B cell (primary cell): Measurements from ENCODE around the gene BHLHA15. TPM values are rescaled to one million over a fixed set of nuclear protein-coding genes. Genes with fewer than 3 reads are reported as not detected.

Source experiments
- ATAC-seq: fragments of 200-7000 bp; cut with Tn5 transposase; one replicate; pipeline ENCODE4 v1.10.0; 2021; ENCODE audit warnings: low read depth, mild to moderate bottlenecking, moderate number of reproducible peaks, moderate library complexity
- CTCF ChIA-PET: fragments of 350-600 bp; sonication (Branson Sonifier 250); formaldehyde crosslinking; loops from one replicate; lab custom pipeline; 2021; ENCODE audit warnings: antibody characterized with exemption, inconsistent platforms; lab: Charles Lee
- POLR2A ChIA-PET: fragments of 350-600 bp; sonication (Branson Sonifier 250); formaldehyde crosslinking; loops from one replicate; lab custom pipeline; 2021; ENCODE audit warnings: antibody characterized with exemption; lab: Charles Lee
- DNase-seq: peaks from one replicate; pipeline ENCODE4 v3.0.0; 2013
- H2AFZ ChIP-seq: 2 replicates; pipeline ENCODE4 v1.6.1; 2012; ENCODE audit warnings: mild to moderate bottlenecking, low read depth, low read length; ENCODE audit not compliant: insufficient read depth, poor library complexity, severe bottlenecking
- H3K27ac ChIP-seq, 2 donors: 1 replicate in 1 of 2; 2 replicates in 1 of 2; pipeline ENCODE4 v1.5.1; 2012 to 2013; ENCODE audit warnings: low read length in 2 of 2, mild to moderate bottlenecking in 2 of 2, moderate library complexity in 1 of 2
- H3K27me3 ChIP-seq, 4 experiments: fragments of 200-600 bp in 1 of 4; sonication (generic) in 1 of 4; replicated peaks in 1 of 4; 1 replicate in 2 of 4; 2 replicates in 2 of 4; pipeline versions ENCODE4 v1.6.1 to v1.7.0; 2013 to 2016; ENCODE audit warnings: low read length in 3 of 4, mild to moderate bottlenecking in 2 of 4, mixed read lengths in 1 of 4, moderate library complexity in 1 of 4; ENCODE audit not compliant: insufficient read depth in 4 of 4, control insufficient read depth in 3 of 4; ENCODE audit errors: control extremely low read depth in 1 of 4
- H3K36me3 ChIP-seq, 2 experiments: replicated peaks in 1 of 2; 1 replicate in 1 of 2; 2 replicates in 1 of 2; pipeline versions ENCODE4 v1.6.1 to v1.7.1; 2013; ENCODE audit warnings: low read length in 1 of 2; ENCODE audit not compliant: insufficient read depth in 2 of 2, control insufficient read depth in 1 of 2; ENCODE audit errors: control extremely low read depth in 1 of 2, extremely low read depth in 1 of 2
- H3K4me1 ChIP-seq, 2 donors: fragments of 200-600 bp in 1 of 2; sonication (generic) in 1 of 2; 1 replicate in 1 of 2; 2 replicates in 1 of 2; pipeline versions ENCODE4 v1.5.1 to v1.6.1; 2013 to 2017; ENCODE audit warnings: low read length in 2 of 2; ENCODE audit not compliant: control insufficient read depth in 2 of 2, insufficient read depth in 2 of 2
- H3K4me2 ChIP-seq: replicated peaks from 2 replicates; pipeline ENCODE3; 2012; ENCODE audit warnings: mild to moderate bottlenecking, low read depth, low read length; ENCODE audit not compliant: poor library complexity, severe bottlenecking
- H3K4me3 ChIP-seq, 5 experiments: fragments of 200-600 bp in 1 of 5; sonication (generic) in 1 of 5; 1 replicate in 3 of 5; 2 replicates in 2 of 5; pipeline versions ENCODE4 v1.5.1 to v1.7.0; 2011 to 2016; ENCODE audit warnings: low read length in 4 of 5, mild to moderate bottlenecking in 4 of 5, low read depth in 2 of 5, control low read depth in 1 of 5, moderate library complexity in 1 of 5; ENCODE audit not compliant: insufficient read depth in 1 of 5; ENCODE audit errors: control extremely low read depth in 1 of 5, extremely low read depth in 1 of 5
- H3K79me2 ChIP-seq: fragments of 200-600 bp; sonication (generic); one replicate; pipeline ENCODE4 v1.6.0; 2016; ENCODE audit warnings: low read length; ENCODE audit not compliant: control insufficient read depth, insufficient read depth
- H3K9ac ChIP-seq: fragments of 200-600 bp; sonication (generic); 2 replicates; pipeline ENCODE4 v1.6.1; 2017; ENCODE audit warnings: mild to moderate bottlenecking, low read length, moderate library complexity
- H3K9me3 ChIP-seq, 3 donors: one replicate each; pipeline versions ENCODE4 v1.6.1 to v1.7.1; 2013; ENCODE audit warnings: low read length in 2 of 3; ENCODE audit not compliant: control insufficient read depth in 2 of 3, insufficient read depth in 1 of 3; ENCODE audit errors: control extremely low read depth in 1 of 3
- H4K20me1 ChIP-seq: 2 replicates; pipeline ENCODE4 v1.6.0; 2012; ENCODE audit warnings: mild to moderate bottlenecking, low read length; ENCODE audit not compliant: insufficient read depth, control insufficient read depth, poor library complexity, severe bottlenecking
- H3K27ac Mint-ChIP-seq: one replicate; pipeline ENCODE4 v1.8.0; 2021; ENCODE audit warnings: mixed read lengths
- H3K27me3 Mint-ChIP-seq: one replicate; pipeline ENCODE4 v1.8.0; 2021; ENCODE audit warnings: mixed read lengths
- H3K4me1 Mint-ChIP-seq: one replicate; pipeline ENCODE4 v1.8.0; 2021; ENCODE audit warnings: mixed read lengths
- H3K4me3 Mint-ChIP-seq: one replicate; pipeline ENCODE4 v1.8.0; 2021; ENCODE audit warnings: mixed read lengths
- H3K9me3 Mint-ChIP-seq: one replicate; pipeline ENCODE4 v1.8.0; 2022; ENCODE audit warnings: mixed read lengths; ENCODE audit not compliant: insufficient read depth
- EZH2 ChIP-seq: IDR thresholded peaks from 2 replicates; pipeline ENCODE4 v1.6.1; 2012; ENCODE audit warnings: borderline replicate concordance, low read depth, mild to moderate bottlenecking, moderate library complexity, low read length; ENCODE audit not compliant: insufficient read depth, poor library complexity, severe bottlenecking
- WGBS: methylation state at CpG from one replicate; pipeline ENCODE4 v1.1.5; 2013; ENCODE audit warnings: missing lambda C conversion rate; ENCODE audit not compliant: insufficient coverage; 5-methylcytosine and 5-hydroxymethylcytosine counted together
- intact Hi-C: fragments of 100-400 bp; cut with micrococcal nuclease; formaldehyde crosslinking; loops from one replicate; pipeline ENCODE4 v1.10.0; 2022
- polyA plus RNA-seq: library from polyadenylated mRNA; depleted of rRNA; stranded (reverse); fragments of >200 nt; gene quantifications from 2 replicates; pipeline ENCODE4 v1.2.3, GENCODE V29; 2012
- total RNA-seq, 2 donors: library from RNA; stranded (reverse); fragments of 120-200 nt in 1 of 2; gene quantifications; 1 replicate in 1 of 2; 2 replicates in 1 of 2; pipeline versions ENCODE4 v1.2.3 to v1.2.4, GENCODE V29; 2013 to 2022
- TF ChIP-seq, protein P1 (sequence below): fragments of 200-600 bp; IDR thresholded peaks from one replicate; pipeline ENCODE4 v1.8.0; 2022; ENCODE audit warnings: antibody characterized with exemption, mild to moderate bottlenecking

Gene BHLHA15
- total and polyA plus RNA-seq, 2 donors (not counting 1 experiment from before 2014, with no cell fraction given), result 0.74 to 2.2 TPM

DNA sequence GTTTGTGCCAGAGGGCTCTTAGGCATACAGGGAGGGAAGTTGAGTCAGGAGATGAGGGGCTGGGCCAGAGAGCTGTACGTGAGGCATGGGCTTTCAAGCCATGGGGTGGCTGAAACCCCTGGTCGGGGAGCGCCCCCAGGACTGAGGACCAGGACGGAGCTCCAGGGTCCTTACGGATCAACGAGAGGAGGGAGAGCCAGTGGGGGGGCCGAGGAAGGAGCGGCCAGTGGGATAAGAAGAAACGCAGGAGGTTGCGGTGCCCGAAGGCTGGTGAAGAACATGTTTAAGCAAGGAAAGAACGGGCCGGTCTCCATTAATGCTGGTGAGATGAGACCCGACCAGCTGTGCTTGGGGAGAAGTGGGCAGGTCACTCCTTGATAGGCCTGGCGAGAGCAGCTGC, 43.6 kb upstream of the BHLHA15 start:
- no peak overlapping the region for H3K4me3 ChIP-seq
- intact Hi-C loops, result loop anchor here (1.0 to 10.0 kb wide), 8 partner anchors 29 to 1063 kb away; partner anchors contain the start of gene LMTK2
- no peak overlapping the region for H2AFZ ChIP-seq
- ChIA-PET CTCF (interaction anchor here (0.7 to 11.3 kb wide), 20 partner anchors 11 to 1063 kb away, joined by 3 to 383 read pairs (median 8); partner anchors contain the start of genes BAIAP2L1 and LMTK2), POLR2A (no interaction called here)
- no peaks in the 10 kb centered on the region for H3K36me3 ChIP-seq
- no peak for ATAC-seq
- Mint-ChIP-seq H3K27me3 (peaks cover 4% of the 10 kb centered on the region), H3K27ac (no peak overlapping the region), H3K9me3 (no peaks in the 10 kb centered on the region), H3K4me1 (peaks cover 21% of the 10 kb centered on the region), H3K4me3 (no peak overlapping the region)
- no peak overlapping the region for H3K4me2 ChIP-seq
- H4K20me1 ChIP-seq, result peaks cover 48% of the 10 kb centered on the region
- TF ChIP-seq, protein P1, sequence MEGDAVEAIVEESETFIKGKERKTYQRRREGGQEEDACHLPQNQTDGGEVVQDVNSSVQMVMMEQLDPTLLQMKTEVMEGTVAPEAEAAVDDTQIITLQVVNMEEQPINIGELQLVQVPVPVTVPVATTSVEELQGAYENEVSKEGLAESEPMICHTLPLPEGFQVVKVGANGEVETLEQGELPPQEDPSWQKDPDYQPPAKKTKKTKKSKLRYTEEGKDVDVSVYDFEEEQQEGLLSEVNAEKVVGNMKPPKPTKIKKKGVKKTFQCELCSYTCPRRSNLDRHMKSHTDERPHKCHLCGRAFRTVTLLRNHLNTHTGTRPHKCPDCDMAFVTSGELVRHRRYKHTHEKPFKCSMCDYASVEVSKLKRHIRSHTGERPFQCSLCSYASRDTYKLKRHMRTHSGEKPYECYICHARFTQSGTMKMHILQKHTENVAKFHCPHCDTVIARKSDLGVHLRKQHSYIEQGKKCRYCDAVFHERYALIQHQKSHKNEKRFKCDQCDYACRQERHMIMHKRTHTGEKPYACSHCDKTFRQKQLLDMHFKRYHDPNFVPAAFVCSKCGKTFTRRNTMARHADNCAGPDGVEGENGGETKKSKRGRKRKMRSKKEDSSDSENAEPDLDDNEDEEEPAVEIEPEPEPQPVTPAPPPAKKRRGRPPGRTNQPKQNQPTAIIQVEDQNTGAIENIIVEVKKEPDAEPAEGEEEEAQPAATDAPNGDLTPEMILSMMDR, result no peak
- no peak for TF ChIP-seq EZH2
- peaks cover 4% of the 10 kb centered on the region for H3K79me2 ChIP-seq
- H3K4me1 ChIP-seq, result peaks cover 1 to 11% of the 10 kb centered on the region in 2 donors
- H3K27me3 ChIP-seq, result peaks cover 0 to 4% (median 0%) of the 10 kb centered on the region in 4 experiments
- 97% methylated on average over 15 of the region's 15 CpGs for WGBS
- H3K9me3 ChIP-seq, result no peaks in the 10 kb centered on the region
- no peak overlapping the region for H3K9ac ChIP-seq
- DNase-seq, result no peak
- no peak overlapping the region for H3K27ac ChIP-seq

DNA sequence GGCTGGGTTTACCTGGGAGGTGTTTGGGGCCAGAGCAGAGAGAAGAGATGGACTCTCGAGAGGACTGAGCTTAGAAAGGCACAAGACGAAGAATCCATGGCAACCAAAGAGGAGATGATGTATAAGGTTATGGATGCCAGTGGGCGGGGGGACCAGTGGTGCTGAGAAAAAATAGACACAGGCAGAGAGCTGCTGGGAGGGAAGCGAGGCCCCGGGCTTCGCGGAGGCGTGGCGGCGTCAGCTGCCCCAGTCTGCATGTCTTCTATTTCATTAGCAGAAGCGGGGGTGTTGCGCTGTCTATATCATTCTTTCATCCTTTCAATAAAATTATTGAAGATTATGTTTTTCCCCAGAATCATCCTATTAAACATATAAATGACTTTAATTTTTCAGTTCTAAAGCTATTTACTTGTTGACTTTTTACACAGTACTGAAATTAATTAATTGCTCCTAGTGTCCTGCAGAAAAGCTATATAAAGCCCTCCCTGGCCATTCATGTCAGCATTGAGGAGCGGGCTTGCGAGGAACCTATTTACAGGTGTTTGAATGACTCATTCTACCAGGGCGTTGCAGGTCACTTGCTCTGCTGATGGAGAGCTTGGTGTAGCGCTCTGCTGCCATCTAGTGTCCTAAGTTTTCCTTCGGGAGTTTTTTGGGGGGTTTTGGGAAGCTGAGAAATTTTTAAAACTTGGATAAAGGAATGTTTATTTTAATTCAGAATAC, 42.9 kb upstream of the BHLHA15 start:
- Histone ChIP-seq H3K9me3 (no peaks in the 10 kb centered on the region), H3K4me2 (no peak overlapping the region), H3K4me3 (no peak overlapping the region), H3K4me1 (peaks cover 0 to 6% of the 10 kb centered on the region in 2 donors), H3K9ac (no peak overlapping the region), H3K27me3 (peaks cover 0 to 4% (median 0%) of the 10 kb centered on the region in 4 experiments), H2AFZ (no peak overlapping the region), H3K36me3 (no peaks in the 10 kb centered on the region), H4K20me1 (peaks cover 45% of the 10 kb centered on the region), H3K27ac (no peak overlapping the region), H3K79me2 (peaks cover 4% of the 10 kb centered on the region)
- Mint-ChIP-seq H3K27me3 (peaks cover 4% of the 10 kb centered on the region), H3K4me3 (no peak overlapping the region), H3K9me3 (no peaks in the 10 kb centered on the region), H3K27ac (no peak overlapping the region), H3K4me1 (peaks cover 14% of the 10 kb centered on the region)
- 77% methylated on average over 10 of the region's 17 CpGs for WGBS
- ATAC-seq (peak; percentile 75), DNase-seq (peak; percentile 83)
- TF ChIP-seq, protein P1, result peak; percentile 95
- no peak for TF ChIP-seq EZH2
- POLR2A ChIA-PET, result interaction anchor here (1.1 kb wide), 1 partner anchor 147 kb away, joined by 5 read pairs; no protein-coding TSS in a partner anchor
- CTCF ChIA-PET, result interaction anchor here (0.5 to 11.3 kb wide), 49 partner anchors 8 to 1676 kb away, joined by 3 to 383 read pairs (median 4); partner anchors contain the start of genes ASNS, BAIAP2L1, LMTK2 and SDHAF3
- intact Hi-C loops, result loop anchor here (1.0 to 10.0 kb wide), 7 partner anchors 34 to 1064 kb away; partner anchors contain the start of gene LMTK2
